ENCODE data around the gene FARP2.
"Not testable (repeated sequence)": the region's sequence is repeated elsewhere in the genome, so short reads cannot be mapped to it uniquely, and the experiment has no call there.

The FARP2 gene

DNA sequence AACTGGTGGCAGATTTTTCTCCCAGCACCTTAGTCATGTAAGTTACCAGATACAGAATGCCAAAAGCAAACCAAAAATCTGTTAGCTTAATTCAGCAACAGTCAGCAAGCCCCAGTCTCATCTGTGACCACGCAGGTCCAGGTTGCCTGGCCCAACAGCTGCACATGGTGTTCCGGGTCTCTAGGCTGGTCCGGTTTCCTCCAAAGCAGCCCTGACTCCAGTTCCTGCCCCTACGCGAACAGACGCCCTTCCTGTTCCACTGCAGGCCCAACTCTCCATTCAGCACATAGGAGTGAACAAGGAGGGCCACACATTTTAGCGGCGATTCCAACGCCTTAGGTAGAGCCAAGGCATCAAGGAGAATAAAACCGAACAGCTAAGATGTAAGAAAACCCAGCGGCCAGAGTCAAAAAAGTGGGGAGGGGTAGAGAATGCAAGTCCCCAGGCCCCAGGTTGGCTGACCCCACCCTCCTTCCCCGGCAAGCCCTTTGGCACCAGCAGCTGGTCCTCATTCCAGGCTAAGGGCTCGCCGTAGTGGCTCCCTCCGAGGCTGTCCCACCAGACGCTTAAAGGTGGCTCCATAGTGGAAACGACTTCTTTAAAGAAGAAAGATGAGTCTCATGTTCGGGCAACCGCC, 150.8 kb downstream of the FARP2 start:
- DNase-seq, result no peak

DNA sequence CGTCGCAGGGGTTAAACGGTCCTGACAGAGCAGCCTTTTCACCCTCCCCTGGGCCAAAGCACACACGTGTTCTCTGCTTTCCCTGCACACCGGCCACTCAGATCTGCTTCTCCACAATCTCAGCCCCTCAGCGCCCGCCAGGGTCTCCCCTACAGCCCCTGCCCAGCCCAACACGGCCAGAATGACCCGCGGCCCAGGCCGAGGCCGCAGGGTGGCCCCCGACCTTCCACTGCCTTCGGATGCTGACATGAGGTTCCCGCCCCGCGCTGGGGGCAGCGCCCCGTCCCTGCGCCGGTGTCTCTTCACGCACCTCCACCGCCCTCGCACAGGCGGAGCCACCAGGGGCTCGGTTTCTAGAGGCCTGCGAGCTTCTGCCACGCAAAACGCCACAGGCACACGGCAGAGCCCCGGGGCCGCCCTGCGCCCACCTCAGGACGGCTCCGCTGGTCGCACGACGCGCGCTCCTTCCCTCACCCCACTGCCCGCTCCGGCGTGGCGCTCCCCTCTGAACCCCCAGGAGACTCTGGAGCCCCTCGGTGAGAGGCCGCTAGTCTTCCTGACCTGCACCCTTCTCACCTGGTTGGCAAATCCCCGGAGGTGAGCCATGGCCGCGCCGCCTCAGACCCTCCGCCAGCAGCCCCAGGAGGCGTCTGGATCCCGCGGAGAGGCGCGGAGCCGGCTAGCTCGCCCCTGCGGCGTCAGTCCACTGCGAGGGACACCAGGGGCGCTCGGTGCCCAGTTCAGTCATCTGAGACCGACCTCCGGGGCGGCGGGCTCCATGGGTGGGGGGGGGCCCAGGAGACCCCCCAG, 151.6 kb downstream of the FARP2 start:
- DNase-seq, result no peak

DNA sequence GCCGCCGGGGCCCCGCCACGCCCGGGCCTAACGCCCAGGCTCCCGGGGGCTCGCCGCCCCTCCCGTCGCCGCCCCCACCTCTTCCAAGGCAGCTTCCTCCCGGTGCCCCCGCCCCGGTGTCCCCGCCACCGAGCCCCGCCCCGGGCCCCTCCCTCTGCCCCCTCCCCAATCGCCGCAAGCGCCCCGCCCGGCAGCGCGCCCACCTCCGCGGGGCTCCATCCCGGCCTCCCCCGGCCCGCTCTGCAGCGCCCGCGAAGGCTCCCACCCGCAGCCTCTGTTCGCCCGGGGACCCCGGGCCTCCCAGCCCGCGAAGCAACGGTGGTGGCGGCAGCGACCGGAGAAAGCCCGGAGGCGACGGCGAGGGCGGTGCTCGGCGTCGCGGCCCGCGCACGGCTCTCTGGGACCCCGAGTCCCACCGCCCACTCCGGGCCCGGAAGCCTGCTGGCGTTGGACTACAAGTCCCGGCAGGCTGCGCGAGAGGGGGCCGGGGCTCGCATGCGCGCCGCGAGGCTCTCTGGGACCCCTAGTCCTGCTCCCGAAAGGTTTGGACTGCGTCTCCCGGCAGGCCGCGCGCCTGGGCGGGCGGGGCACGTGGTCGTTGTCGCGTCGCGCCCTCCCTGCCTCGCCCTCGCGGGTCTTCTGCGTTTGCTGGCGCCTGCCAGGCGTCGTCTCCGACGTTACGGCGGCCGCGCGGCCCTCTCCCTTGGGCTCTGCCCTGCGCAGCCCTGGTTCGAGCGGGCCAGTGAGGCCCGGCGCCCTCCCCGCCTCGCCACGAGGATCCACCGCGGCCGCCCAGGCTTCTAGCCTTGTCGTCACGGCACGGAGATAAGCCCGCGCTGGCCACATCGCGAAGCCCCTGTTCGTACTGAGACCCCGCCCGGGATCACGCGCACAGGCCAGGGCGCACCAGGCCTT, 152.4 kb downstream of the FARP2 start, which contains the start of gene STK25:
STK25 (minus strand) TSS at position 345 of the 915 bp plus-strand sequence. CDS start 549 bp downstream, outside the sequence.
- peak; percentile 92 for DNase-seq

DNA sequence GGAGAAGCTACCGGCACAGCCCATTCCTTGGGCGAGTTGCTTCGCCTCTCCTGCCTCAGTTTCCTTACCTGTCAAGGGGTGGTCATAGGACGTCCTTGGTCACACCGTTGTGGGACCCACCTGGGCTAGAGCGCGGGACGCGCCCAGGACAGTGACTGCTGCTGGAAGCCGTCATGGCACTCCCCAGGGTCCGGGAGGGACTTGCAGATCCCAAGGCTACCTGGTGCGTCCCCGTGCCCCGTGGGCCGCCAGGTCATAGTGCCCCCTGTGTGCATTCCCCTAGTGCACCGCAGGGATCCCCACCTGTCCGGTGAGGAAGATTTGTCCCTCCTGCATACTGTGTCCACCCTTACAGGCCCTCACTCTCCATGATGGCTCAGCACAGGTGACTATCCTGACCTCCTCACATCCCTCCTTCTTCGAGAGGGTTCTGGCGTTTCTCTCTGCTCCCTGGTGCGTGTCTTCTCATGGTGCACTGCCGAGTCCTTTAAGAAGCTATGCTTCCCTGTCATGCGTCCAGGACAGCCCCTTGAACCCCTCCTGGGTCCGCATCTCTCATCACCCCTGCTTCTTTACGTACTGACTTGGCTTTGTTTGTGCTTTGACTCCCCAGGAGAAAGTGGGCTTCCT, 153.2 kb downstream of the FARP2 start:
- no peak for DNase-seq

DNA sequence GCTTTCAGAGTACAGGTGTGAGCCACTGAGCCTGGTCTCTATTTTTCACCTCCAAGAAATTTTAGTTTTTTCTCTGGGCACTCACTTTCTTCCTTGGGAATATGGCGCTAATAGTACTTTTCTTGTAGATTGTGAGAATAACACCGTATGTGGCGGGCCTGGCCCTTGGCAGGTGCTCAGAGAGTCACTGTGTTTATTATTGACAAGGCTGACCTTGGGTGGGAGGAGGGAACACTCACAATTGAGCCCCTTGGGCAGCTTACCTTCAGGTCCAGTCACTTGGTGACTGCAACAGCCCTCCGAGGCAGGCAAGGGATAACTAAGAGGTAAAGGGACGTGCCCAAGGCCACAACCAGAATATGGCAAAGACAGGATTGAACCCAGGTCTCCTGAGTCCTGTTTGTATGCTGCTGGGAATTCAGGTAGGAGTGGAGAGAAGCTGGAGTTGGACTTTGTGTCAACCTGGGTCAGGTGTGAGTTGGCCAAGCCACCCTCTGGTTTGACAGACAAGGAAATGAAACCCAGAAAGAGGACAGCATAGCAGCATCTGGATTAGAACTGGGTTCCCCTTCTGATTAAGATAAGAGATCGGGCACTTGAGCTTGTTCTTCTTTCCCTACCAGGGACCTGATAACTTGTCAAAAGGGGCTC, 155.1 kb downstream of the FARP2 start:
- DNase-seq, result no peak

DNA sequence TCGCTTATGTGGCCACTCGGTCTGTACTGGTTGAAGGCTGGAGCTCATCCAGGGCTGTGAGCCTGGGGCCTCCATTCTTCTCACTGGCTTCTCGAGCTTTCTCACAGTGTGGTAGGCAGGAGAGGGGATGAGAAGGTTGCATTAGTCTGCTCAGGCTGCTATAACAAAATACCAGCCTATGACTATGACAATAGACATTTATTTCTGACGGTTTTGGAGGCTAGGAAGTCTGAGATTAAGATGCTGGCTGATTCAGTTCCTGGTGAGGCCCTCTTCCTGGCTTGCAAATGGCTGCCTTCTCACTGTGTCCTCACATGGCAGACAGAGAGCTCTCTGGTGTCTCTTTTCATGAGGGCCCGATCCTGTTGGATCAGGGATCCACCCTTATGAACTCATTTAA, 158.5 kb downstream of the FARP2 start:
- no peak for DNase-seq

DNA sequence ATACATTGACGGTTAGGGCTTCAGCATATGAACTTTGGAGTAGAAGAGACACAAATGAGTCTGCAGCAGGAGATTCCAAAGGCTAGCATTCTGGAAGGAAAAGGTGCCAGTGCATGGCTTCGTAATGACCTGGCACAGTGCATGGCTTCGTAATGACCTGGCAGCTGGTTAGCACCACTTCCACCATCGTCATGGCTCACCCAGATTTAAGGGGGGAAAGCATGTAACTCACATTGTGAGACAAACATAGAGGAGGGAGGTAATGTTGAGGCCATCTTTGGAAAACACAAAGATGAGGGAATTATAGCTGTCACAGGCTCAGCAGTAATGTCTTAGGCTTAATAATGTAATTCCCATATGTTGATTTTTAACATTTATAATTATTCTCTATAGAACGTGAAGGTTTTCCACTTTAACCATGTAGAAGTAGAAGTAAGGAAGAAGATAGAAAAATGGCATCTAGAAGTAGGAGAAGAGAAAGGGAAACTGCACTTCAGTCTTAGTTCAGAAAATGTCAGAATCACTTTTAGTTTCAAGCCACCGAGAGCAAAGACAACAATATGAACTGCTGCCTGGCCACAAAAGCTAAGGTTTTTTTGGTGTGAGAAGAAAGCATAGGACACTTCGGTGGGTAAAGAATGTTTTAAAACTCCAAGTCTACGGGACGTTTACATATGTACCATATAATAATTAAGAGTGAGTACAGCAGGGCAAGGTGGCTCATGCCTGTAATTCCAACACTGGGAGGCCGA, 159.1 kb downstream of the FARP2 start:
- DNase-seq, result no peak

DNA sequence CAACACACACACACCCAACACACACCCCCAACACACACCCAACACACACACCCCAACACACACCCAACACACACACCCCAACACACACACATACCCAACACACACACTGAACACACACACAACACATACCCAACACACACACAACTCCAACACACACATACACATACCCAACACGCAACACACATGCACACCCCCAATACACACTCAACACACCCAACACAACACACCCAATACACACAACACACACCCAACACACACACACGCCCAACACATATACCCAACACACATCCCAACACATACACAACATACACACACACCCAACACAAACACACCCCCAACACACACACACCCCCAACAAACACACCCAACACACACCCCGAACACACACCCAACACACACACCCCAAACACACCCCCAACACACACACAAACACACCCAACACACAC, 160.5 kb downstream of the FARP2 start:
- DNase-seq, result no peak

DNA sequence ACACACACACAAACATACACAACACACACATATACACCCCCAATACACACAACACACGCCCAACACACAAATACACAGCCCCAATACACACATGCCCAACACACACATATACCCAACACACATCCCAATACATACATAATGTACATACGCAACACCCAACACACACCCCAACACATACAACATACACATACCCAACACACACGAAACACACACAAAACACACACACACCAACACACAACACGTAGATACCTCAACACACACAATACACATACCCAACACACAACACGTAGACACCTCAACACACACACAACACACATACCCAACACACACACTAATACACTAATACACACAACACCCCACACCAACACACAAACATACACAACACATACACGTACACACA, 161.2 kb downstream of the FARP2 start:
- DNase-seq, result no peak

DNA sequence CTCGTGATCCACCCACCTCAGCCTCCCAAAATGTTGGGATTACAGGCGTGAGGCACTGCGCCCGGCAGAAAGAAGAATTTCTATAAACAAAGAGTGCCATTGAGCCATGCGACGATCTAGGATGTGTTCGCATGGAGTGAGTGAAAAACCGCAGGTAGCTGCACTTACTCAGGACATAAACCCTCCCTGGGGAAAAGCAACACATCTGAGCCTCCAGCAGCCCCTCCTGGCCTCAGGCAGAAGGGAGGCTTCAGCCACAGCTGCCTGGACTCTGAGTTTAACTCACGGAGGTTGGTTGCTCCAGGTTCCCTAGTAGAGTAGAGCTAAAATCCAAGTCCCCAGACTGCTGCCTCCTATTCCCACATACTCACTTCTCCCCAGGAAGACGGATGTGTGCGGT, 163.6 kb downstream of the FARP2 start:
- no peak for DNase-seq

DNA sequence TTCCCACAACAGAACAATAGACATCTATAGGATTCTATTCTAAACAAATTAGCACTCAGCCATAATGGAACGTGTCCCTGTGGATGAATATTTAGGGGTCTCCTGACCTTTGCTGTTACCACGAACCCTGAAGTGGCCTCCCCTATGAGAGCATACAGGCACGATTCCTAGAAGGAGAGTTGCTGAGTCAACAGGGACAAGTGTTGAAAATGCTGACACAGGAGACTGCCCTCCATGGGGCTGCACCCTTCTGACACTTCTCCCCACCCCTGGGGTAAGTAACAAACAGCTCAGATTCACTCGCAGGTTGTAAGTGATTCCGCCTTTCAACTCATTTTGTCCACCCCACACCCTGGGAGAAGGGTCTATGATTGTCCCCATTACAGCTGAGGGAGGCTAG, 166.4 kb downstream of the FARP2 start:
- no peak for DNase-seq

DNA sequence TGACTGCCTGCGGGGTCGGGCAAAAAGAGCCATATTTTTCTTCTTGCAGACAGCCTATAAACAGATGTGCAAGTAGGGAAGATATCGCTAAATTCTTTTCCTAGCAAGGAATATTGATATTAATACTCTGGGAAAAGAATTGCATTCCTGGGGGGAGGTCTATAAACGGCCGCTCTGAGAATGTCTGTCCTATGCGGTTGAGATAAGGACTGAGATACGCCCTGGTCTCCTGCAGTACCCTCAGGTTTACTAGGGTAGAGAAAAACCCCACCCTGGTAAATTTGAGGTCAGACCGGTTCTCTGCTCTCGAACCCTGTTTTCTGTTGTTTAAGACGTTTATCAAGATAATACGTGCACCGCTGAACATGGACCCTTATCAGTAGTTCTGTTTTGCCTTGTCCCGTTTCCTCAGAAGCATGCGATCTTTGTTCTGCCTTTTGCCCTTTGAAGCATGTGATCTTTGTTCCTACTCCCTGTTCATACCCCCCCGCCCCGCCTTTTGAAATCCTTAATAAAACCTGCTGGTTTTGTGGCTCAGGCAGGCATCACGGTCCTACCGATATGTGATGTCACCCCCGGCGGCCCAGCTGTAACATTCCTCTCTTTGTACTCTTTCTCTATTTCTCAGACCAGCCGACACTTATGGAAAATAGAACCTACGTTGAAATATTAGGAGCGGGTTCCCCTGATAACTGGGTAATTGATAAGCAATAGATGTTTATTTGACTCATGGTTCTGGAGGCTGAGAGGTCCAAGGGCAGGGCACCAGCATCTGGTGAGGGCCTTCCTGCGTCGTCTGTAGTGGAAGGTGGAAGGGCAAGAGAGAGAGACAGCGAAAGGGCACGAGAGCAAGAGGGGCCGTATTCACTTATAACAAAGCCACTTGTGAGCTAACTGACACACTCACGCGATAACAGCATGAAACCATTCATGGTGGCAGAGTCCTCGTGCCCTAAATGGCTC, 170.0 kb downstream of the FARP2 start:
- not testable (repeated sequence) for DNase-seq

DNA sequence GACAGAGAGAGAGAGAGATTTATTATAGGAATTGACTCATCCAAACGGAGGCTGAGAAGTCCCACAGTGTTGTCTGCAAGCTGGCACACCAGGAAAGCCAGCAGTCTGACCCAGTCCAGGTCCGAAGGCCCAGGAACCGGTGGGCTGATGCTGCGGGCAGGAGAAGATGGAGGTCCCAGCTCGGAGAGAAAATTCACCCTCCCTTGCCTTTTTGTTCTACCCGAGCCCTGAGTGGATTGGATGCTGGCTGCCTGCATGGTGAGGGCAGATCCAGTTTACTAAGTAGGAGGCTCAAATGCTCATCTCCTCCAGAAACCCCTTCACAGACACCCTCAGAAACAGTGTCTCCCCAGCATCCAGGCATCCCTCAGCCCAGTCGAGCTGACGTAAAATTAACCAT, 174.5 kb downstream of the FARP2 start:
- no peak for DNase-seq

DNA sequence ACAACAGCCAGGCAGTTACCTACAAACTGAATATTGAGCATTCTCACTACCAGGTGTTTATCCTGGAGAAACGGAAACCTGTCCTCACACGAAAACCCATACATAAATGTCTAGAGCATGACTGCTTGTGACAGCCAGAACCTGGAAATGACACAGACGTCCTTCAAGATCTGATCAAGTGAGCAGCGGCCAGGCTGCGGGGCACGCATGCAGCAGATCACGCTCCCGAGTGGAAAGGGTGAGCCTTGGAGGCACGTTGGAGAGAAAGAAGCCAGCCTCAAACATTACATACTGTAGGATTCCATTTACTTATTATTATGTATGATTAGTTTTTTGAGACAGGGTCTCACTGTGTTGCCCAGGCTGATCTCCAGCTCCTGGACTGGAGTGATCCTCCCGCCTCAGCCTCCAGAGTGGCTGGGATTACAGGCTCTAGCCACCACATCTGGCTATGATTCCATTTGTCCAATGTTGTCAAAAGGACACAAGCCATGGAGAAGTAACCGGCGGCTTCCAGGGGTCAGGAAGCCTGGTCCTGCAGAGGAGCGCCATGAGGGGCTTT, 175.2 kb downstream of the FARP2 start:
- DNase-seq, result no peak

DNA sequence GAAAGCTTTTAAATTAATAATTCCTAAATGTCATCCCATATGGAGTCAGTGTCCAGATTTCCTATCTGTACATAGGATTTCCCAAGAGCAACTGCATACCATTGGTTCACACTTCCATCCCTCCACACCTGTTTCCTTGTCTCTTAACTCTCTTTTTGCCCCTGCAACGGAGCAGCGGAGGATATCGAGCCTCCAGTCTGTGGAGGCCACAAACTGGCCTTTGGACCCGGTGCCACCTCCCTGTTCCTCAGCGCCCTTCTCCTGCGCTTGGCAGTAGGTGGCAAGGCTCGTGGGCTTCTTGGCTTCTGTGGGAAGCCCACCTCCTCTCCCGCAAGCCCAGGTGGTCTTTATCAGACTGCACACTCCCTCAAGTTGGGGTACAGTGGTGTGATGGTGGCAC, 176.1 kb downstream of the FARP2 start:
- DNase-seq, result no peak

DNA sequence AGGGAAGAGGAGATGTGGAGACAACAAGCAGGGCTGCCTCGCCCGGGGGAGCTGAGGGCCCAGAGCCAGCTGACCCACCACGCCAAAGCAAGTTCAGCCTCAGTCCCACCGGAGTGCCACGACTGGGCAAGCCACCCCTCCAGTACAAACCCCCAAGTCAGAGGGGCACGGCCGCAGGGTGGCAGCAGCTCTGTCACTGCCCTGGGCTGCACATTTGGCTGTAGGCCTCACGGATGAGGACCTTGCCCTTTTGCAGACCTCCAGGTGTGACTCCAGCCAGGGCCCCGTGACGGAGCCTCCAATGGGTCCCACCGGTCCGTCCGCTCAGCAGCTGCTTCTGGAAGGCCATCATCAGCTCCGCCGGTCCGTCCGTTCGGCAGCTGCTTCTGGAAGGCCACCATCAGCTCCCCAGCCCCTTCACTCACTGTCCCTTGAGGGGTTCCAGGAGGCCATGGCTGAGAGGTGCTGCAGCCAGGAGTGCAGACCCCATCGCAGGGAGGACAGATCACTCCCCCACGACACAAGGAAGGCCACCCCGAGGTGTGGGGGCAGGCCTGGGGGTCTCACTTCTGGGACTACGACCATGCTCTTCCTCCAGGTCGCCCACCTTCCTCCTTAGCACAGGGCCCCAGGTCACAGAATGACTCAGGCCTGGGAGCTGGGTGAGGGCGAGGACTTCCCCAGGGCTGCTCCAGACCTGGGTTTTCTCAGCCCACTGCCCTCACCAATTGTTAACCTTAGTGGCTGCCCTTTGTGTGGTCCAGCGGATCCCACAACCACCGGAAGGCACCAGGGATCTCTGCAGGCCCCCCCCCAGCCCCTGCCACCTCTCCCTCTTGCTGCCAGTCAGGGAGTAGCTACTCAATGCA, 176.9 kb downstream of the FARP2 start:
- no peak for DNase-seq

DNA sequence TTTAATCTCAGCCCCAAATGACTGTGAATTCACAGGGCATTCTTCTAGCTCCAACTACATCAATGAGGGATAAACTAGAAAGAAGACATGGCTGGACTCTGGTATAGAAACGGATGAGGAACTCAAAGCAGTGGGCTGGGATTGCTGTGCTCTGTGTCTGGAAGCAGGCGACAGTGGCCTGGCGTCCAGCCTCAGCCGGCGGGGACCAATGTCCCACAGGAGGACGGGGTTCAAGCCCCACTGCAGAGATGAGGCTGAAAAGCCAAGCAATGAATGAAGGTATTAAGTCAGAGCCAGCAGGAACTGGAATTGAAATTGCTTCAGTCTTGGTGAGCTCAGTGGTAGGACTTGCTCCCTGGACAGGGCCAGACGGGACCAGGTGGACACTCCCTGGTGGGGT, 178.2 kb downstream of the FARP2 start:
- DNase-seq, result no peak

DNA sequence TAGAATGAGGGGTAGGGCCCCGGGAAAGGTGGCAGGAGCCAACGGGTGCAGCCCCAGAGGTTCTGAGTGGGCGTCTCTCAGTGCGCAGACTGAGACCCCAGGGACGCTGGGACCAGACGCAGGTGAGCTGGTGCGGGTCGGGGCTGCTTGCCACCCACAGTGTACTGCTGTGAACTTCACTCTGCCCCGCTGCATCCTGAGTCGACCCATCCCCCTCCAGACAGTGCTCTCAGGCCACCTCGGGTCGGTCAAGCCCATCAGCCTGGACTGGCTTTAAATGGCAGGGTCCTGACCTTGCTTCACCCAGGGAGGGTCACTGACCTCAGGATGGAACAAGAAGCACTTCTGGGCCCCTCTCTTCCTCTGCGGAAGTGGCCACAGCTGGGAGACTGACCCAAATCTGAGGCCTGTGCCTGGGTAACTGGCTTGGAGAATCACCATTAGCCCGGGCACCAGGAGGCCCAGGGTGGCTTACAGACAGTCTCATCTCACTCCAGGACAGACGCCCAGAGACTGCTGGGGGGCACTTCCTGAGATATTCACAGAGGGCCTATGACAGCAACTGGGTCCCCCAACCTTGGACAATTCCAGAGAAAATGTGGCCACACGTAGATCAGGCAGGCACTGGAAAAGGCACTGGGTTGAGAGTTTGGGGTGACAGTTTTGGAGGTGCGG, 178.8 kb downstream of the FARP2 start:
- no peak for DNase-seq
